Thymus (tissue), 11 donors: ENCODE results near the gene TMEM132D. TPM values are rescaled to one million over a fixed set of nuclear protein-coding genes. Genes with fewer than 3 reads are reported as not detected.

Experiments used
- DNase-seq, 9 donors: peaks; one replicate each; pipeline ENCODE4 v3.0.0-alpha.2; 2013; ENCODE audit warnings: low spot score in 9 of 9, low read depth in 6 of 9, missing footprints in 1 of 9
- H3K27ac ChIP-seq, 2 donors: one replicate each; pipeline ENCODE4 v1.5.1; 2013; ENCODE audit warnings: control low read depth in 1 of 2, low read depth in 1 of 2, low read length in 1 of 2, mild to moderate bottlenecking in 1 of 2, moderate library complexity in 1 of 2
- H3K27me3 ChIP-seq, 2 donors: one replicate each; pipeline ENCODE4 v1.5.1; 2013; ENCODE audit warnings: low read length in 1 of 2; ENCODE audit not compliant: control insufficient read depth in 2 of 2, insufficient read depth in 1 of 2
- H3K36me3 ChIP-seq, 2 donors: one replicate each; pipeline ENCODE4 v1.5.1; 2013; ENCODE audit warnings: low read length in 1 of 2, mild to moderate bottlenecking in 1 of 2, moderate library complexity in 1 of 2; ENCODE audit not compliant: control insufficient read depth in 2 of 2, insufficient read depth in 2 of 2
- H3K4me1 ChIP-seq, 2 donors: one replicate each; pipeline ENCODE4 v1.5.1; 2013; ENCODE audit warnings: low read length in 2 of 2; ENCODE audit not compliant: control insufficient read depth in 2 of 2, insufficient read depth in 2 of 2
- H3K4me3 ChIP-seq, 2 donors: one replicate each; pipeline ENCODE4 v1.5.1; 2013; ENCODE audit warnings: low read length in 2 of 2, control low read depth in 1 of 2, mild to moderate bottlenecking in 1 of 2
- H3K9me3 ChIP-seq, 2 donors: one replicate each; pipeline ENCODE4 v1.5.1; 2013; ENCODE audit warnings: low read length in 1 of 2, mild to moderate bottlenecking in 1 of 2; ENCODE audit not compliant: control insufficient read depth in 2 of 2, insufficient read depth in 1 of 2
- WGBS: extraction: QIAGEN DNeasy Blood & Tissue Kit; methylation state at CpG from one replicate; pipeline ENCODE4 v1.1.7; 2013; 5-methylcytosine and 5-hydroxymethylcytosine counted together
- polyA plus RNA-seq: library from polyadenylated mRNA; stranded (reverse); fragments of 200-250 nt; gene quantifications from one replicate; pipeline ENCODE4 v1.2.3, GENCODE V29; 2013
- total RNA-seq: library from RNA; stranded (reverse); fragments of 120-200 nt; gene quantifications from one replicate; pipeline ENCODE4 v1.2.4, GENCODE V29; 2013
- donor health status: healthy.

Gene TMEM132D
- total and polyA plus RNA-seq, 2 donors, result 0.02 TPM; not detected in 1

GRCh38 chr12:129169928-129170327, 733.9 kb downstream of the TMEM132D start:
- DNase-seq, result no peak
- Histone ChIP-seq H3K27ac (no peak overlapping the region), H3K27me3 (no peaks in the 10 kb centered on the region), H3K9me3 (no peaks in the 10 kb centered on the region), H3K36me3 (no peaks in the 10 kb centered on the region), H3K4me1 (no peaks in the 10 kb centered on the region), H3K4me3 (no peak overlapping the region)
- WGBS, result 90% methylated on average over 3 of the region's 3 CpGs

- DNase-seq, result no peak
- no peaks in the 10 kb centered on the region for H3K27me3 ChIP-seq
- no peaks in the 10 kb centered on the region for H3K4me1 ChIP-seq
- no peaks in the 10 kb centered on the region for H3K36me3 ChIP-seq
- peaks cover 0 to 8% of the 10 kb centered on the region in 2 donors for H3K9me3 ChIP-seq
- WGBS, result 73% methylated on average over 6 of the region's 6 CpGs
- no peak overlapping the region for H3K27ac ChIP-seq
- no peak overlapping the region for H3K4me3 ChIP-seq
Measured at GRCh38 chr12:129163861-129164260, 740.0 kb downstream of the TMEM132D start.

- 62% methylated on average over 4 of the region's 4 CpGs for WGBS
- no peaks in the 10 kb centered on the region for H3K4me1 ChIP-seq
Measured at GRCh38 chr12:129163461-129163860, 740.4 kb downstream of the TMEM132D start.

DNA sequence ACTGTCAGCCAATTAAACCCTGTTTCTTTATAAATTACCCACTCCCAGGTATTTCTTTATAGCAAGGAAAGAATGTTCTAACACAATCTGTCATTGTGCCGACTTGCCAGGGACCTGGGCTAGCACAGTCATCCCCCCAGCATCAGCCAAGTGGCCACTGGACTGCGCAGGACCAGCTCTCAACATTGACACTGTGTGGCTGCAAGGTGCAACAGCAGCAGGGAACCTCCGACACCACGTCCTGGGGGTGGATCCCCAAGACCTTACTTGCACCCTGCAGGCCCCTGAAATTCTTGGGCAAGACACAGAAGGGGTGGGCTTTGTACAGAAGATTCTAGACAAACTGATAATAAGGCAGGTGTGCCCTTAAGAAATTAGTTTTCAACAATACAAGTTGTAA, 741.0 kb downstream of the TMEM132D start:
- Histone ChIP-seq H3K4me1 (no peaks in the 10 kb centered on the region), H3K4me3 (no peak overlapping the region), H3K9me3 (peaks cover 0 to 8% of the 10 kb centered on the region in 2 donors), H3K27me3 (no peaks in the 10 kb centered on the region), H3K36me3 (no peaks in the 10 kb centered on the region), H3K27ac (no peak overlapping the region)
- 87% methylated on average over 4 of the region's 4 CpGs for WGBS
- no peak for DNase-seq

More at GRCh38 chr12:129163461-129163860, 740.4 kb downstream of the TMEM132D start:
- DNase-seq, result no peak
- Histone ChIP-seq H3K9me3 (peaks cover 0 to 8% of the 10 kb centered on the region in 2 donors), H3K4me3 (no peak overlapping the region), H3K27me3 (no peaks in the 10 kb centered on the region), H3K36me3 (no peaks in the 10 kb centered on the region), H3K27ac (no peak overlapping the region)

- peaks cover 0 to 8% of the 10 kb centered on the region in 2 donors for H3K9me3 ChIP-seq
- H3K4me3 ChIP-seq, result no peak overlapping the region
- WGBS, result 80% methylated on average over 4 of the region's 4 CpGs
- H3K4me1 ChIP-seq, result no peaks in the 10 kb centered on the region
- H3K36me3 ChIP-seq, result no peaks in the 10 kb centered on the region
- H3K27me3 ChIP-seq, result no peaks in the 10 kb centered on the region
- H3K27ac ChIP-seq, result no peak overlapping the region
- no peak for DNase-seq
Measured at GRCh38 chr12:129161511-129161910, 742.3 kb downstream of the TMEM132D start.

DNA sequence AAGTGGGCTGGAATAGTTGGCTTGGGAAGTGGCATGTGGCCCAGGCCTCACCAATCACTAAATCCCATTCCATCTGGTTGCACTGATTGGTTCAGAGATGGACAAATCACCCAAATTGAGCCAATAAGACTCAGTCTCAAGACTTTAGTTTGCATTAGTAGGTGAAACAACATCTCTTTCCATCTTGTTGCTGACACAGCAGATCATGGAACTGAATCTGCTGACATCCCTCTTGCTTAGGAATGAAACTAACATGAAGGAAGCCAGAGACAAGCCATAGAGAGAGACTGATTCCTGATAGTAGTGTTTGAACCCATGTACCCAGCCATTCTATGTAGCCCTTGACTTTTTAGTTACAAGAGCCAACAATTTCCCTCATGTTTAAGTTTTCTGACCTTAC, 743.5 kb downstream of the TMEM132D start:
- no peaks in the 10 kb centered on the region for H3K4me1 ChIP-seq
- H3K36me3 ChIP-seq, result no peaks in the 10 kb centered on the region
- no peaks in the 10 kb centered on the region for H3K27me3 ChIP-seq
- no peak for DNase-seq
- H3K4me3 ChIP-seq, result no peak overlapping the region
- H3K9me3 ChIP-seq, result peaks cover 0 to 8% of the 10 kb centered on the region in 2 donors
- no peak overlapping the region for H3K27ac ChIP-seq

- 50% methylated on average over 10 of the region's 10 CpGs for WGBS
- Histone ChIP-seq H3K4me1 (no peaks in the 10 kb centered on the region), H3K27me3 (no peaks in the 10 kb centered on the region), H3K27ac (no peak overlapping the region), H3K4me3 (no peak overlapping the region), H3K36me3 (no peaks in the 10 kb centered on the region), H3K9me3 (no peaks in the 10 kb centered on the region)
- DNase-seq, result no peak
Measured at GRCh38 chr12:129152351-129153104, 751.3 kb downstream of the TMEM132D start.

GRCh38 chr12:129150721-129151120, 753.1 kb downstream of the TMEM132D start:
- Histone ChIP-seq H3K9me3 (no peaks in the 10 kb centered on the region), H3K27me3 (no peaks in the 10 kb centered on the region), H3K4me3 (no peak overlapping the region), H3K36me3 (no peaks in the 10 kb centered on the region), H3K27ac (no peak overlapping the region), H3K4me1 (no peaks in the 10 kb centered on the region)
- WGBS, result 71% methylated on average over 11 of the region's 11 CpGs
- no peak for DNase-seq

- Histone ChIP-seq H3K27ac (no peak overlapping the region), H3K36me3 (no peaks in the 10 kb centered on the region), H3K9me3 (no peaks in the 10 kb centered on the region), H3K4me3 (no peak overlapping the region), H3K4me1 (no peaks in the 10 kb centered on the region), H3K27me3 (no peaks in the 10 kb centered on the region)
- 89% methylated on average over 7 of the region's 7 CpGs for WGBS
- no peak for DNase-seq
Measured at GRCh38 chr12:129145381-129145780, 758.4 kb downstream of the TMEM132D start.
